Measurements from ENCODE around the gene BDKRB1.

The BDKRB1 gene

GRCh38 chr14:96285667-96286066 lies 29.7 kb downstream of the BDKRB1 start:
- DNase-seq: no peak

- DNase-seq: no peak
These were observed 30.2 kb downstream of the BDKRB1 start for GRCh38 chr14:96286251-96286650.

- no peak for DNase-seq
These were observed 31.8 kb downstream of the BDKRB1 start for GRCh38 chr14:96287856-96288255.

GRCh38 chr14:96294246-96294645 lies 38.2 kb downstream of the BDKRB1 start:
- DNase-seq: no peak

- no peak for DNase-seq
These were observed 41.0 kb downstream of the BDKRB1 start for GRCh38 chr14:96297000-96297399.

- no peak for DNase-seq
These were observed 42.0 kb downstream of the BDKRB1 start for GRCh38 chr14:96297997-96298515.

GRCh38 chr14:96299441-96299840 lies 43.4 kb downstream of the BDKRB1 start:
- no peak for DNase-seq

- DNase-seq: no peak
These were observed 48.0 kb downstream of the BDKRB1 start for GRCh38 chr14:96303981-96304380.

- no peak for DNase-seq
These were observed 48.9 kb downstream of the BDKRB1 start for GRCh38 chr14:96304956-96305355.

- no peak for DNase-seq
These were observed 51.4 kb downstream of the BDKRB1 start for GRCh38 chr14:96307434-96307833.

GRCh38 chr14:96309133-96309895 lies 53.3 kb downstream of the BDKRB1 start:
- no peak for DNase-seq

- DNase-seq: no peak
These were observed 53.9 kb downstream of the BDKRB1 start for GRCh38 chr14:96309896-96310330.

- no peak for DNase-seq
These were observed 54.9 kb downstream of the BDKRB1 start for GRCh38 chr14:96310906-96311305.
